Esophagus squamous epithelium (tissue), 5 donors: ENCODE measurements around the gene GYG2. TPM values are rescaled to one million over a fixed set of nuclear protein-coding genes. Genes with fewer than 3 reads are reported as not detected.
A peak's percentile ranks its signal among the peaks of the same experiment; 100 is the strongest.
"Not testable (repeated sequence)": the region's sequence is repeated elsewhere in the genome, so short reads cannot be mapped to it uniquely, and the experiment has no call there.

Experiments
- DNase-seq: peaks from one replicate; lab custom pipeline; 2025; lab: John Stamatoyannopoulos, UW
- H3K27ac ChIP-seq, 4 donors: fragments of 200-600 bp; sonication (generic); one replicate each; pipeline ENCODE4 v1.5.1; 2016 to 2019; ENCODE audit warnings: mild to moderate bottlenecking in 1 of 4
- H3K27me3 ChIP-seq, 4 donors: fragments of 200-600 bp; sonication (generic); 1 replicate in 3 of 4; 2 replicates in 1 of 4; pipeline versions ENCODE4 v1.5.1 to v1.6.0; 2017 to 2021; ENCODE audit warnings: antibody characterized with exemption in 1 of 4
- H3K36me3 ChIP-seq, 3 donors: fragments of 200-600 bp; sonication (generic); one replicate each; pipeline ENCODE4 v1.5.1; 2016 to 2019
- H3K4me1 ChIP-seq, 3 donors: fragments of 200-600 bp; sonication (generic); one replicate each; pipeline ENCODE4 v1.5.1; 2017 to 2019
- H3K4me3 ChIP-seq, 4 donors: fragments of 200-600 bp; sonication (generic); 1 replicate in 3 of 4; 2 replicates in 1 of 4; pipeline ENCODE4 v1.5.1; 2016 to 2019; ENCODE audit warnings: mild to moderate bottlenecking in 2 of 4, moderate library complexity in 1 of 4
- H3K9me3 ChIP-seq, 3 donors: fragments of 200-600 bp; sonication (generic); one replicate each; pipeline ENCODE4 v1.5.1; 2016 to 2019
- POLR2A ChIP-seq, 4 donors: fragments of 450-650 bp; IDR thresholded peaks; one replicate each; pipeline ENCODE4 v1.6.1; 2017; ENCODE audit warnings: antibody characterized with exemption in 4 of 4, mild to moderate bottlenecking in 4 of 4, moderate library complexity in 3 of 4
- WGBS, 2 donors: methylation state at CpG; one replicate each; pipeline ENCODE4 v1.1.5; 2018; 5-methylcytosine and 5-hydroxymethylcytosine counted together
- intact Hi-C: fragments of 100-400 bp; cut with DNase I; formaldehyde crosslinking; loops from one replicate; pipeline ENCODE4 v1.15.0; 2022
- total RNA-seq, 4 donors: library from RNA; depleted of rRNA; stranded (reverse); fragments of >200 nt; gene quantifications; one replicate each; pipeline ENCODE4 v1.1.0, GENCODE V29; 2016
- TF ChIP-seq, protein P1 (sequence below), 6 experiments: fragments of 450-650 bp in 4 of 6; fragments of 200-600 bp in 2 of 6; sonication (generic) in 2 of 6; IDR thresholded peaks; one replicate each; pipeline ENCODE4 v1.5.1; 2016 to 2019; ENCODE audit warnings: antibody characterized with exemption in 6 of 6, mild to moderate bottlenecking in 4 of 6, moderate library complexity in 4 of 6
- donor health status: DM: yes; HTN: yes; CAD: no.

GYG2 gene
- total RNA-seq, 4 donors from 2014 or later = 0.42 to 1.7 (median 0.95) TPM; not detected in 1

- WGBS, 2 donors = 49 to 67% methylated on average over 8 to 11 of the region's 11 CpGs
- H3K4me3 ChIP-seq = peak overlapping the region; percentile 12 to 62 (median 40)
These were observed 60.4 kb downstream of the GYG2 start for GRCh38 chrX:2889045-2889605.

DNA sequence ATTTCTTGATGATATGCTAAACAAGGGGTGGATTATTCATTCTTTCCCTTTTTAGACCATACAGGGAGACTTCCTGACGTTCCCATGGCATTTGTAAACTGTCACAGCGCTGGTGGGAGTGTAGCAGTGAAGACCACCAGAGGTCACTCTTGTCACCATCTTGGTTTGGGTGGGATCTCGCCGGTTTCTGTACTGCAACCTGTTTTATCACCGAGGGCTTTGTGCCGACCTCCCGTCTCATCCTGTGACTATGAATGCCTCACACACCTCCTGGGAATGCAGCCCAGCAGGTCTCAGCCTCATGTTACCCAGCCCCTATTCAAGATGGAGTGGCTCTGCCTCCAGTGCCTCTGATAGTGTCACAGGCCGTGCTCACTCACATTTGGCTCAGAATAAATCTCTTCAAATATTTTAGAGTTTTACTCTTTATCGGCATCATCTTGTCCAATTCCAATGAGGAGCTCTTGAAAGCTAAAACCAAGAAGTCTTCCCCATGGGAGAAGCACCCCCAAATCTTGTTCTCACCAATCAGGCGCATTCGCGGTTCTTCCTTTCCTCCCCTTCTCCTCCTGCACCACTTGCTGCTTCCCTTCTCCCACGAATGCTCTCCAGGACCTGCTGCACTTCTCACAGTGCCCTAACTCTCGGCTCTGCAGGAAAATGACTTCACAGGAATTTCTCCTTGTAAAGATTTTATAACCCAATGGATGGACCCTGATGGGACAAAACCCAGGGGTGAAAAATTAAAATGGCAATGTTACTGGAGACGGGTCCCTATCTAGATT lies 61.2 kb downstream of the GYG2 start:
- peaks cover 0 to 11% (median under 1%) of the 10 kb centered on the region in 3 donors for H3K4me1 ChIP-seq
- 23 to 52% methylated on average over 9 to 15 of the region's 15 CpGs for WGBS, 2 donors
- H3K4me3 ChIP-seq = peak overlapping the region; percentile 12 to 62 (median 40)
- H3K36me3 ChIP-seq, intact Hi-C loops, H3K27me3 ChIP-seq, H3K9me3 ChIP-seq, DNase-seq: not testable (repeated sequence)
- H3K27ac ChIP-seq = peak overlapping the region in 2 of 4 donors; percentile 6 to 17

More at GRCh38 chrX:2889045-2889605, 60.4 kb downstream of the GYG2 start:
- peak overlapping the region in 2 of 4 donors; percentile 6 to 17 for H3K27ac ChIP-seq
- H3K4me1 ChIP-seq = peaks cover 0 to 11% (median 0%) of the 10 kb centered on the region in 3 donors
- no peak for TF ChIP-seq POLR2A (IDR thresholded peaks at IDR 0.05)
- TF ChIP-seq, protein P1, sequence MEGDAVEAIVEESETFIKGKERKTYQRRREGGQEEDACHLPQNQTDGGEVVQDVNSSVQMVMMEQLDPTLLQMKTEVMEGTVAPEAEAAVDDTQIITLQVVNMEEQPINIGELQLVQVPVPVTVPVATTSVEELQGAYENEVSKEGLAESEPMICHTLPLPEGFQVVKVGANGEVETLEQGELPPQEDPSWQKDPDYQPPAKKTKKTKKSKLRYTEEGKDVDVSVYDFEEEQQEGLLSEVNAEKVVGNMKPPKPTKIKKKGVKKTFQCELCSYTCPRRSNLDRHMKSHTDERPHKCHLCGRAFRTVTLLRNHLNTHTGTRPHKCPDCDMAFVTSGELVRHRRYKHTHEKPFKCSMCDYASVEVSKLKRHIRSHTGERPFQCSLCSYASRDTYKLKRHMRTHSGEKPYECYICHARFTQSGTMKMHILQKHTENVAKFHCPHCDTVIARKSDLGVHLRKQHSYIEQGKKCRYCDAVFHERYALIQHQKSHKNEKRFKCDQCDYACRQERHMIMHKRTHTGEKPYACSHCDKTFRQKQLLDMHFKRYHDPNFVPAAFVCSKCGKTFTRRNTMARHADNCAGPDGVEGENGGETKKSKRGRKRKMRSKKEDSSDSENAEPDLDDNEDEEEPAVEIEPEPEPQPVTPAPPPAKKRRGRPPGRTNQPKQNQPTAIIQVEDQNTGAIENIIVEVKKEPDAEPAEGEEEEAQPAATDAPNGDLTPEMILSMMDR (IDR thresholded peaks at IDR 0.05) = no peak
- DNase-seq = no peak
- intact Hi-C loops = no loop called here
- H3K27me3 ChIP-seq = no peaks in the 10 kb centered on the region
- H3K36me3 ChIP-seq = no peaks in the 10 kb centered on the region
- no peaks in the 10 kb centered on the region for H3K9me3 ChIP-seq

GRCh38 chrX:2890536-2891460 lies 62.1 kb downstream of the GYG2 start:
- intact Hi-C loops, H3K9me3 ChIP-seq, H3K27me3 ChIP-seq, H3K27ac ChIP-seq, DNase-seq, H3K4me3 ChIP-seq, H3K36me3 ChIP-seq: not testable (repeated sequence)
- 57 to 72% methylated on average over 19 to 20 of the region's 22 CpGs for WGBS, 2 donors
- peaks cover 0 to 11% (median 5%) of the 10 kb centered on the region in 3 donors for H3K4me1 ChIP-seq

DNA sequence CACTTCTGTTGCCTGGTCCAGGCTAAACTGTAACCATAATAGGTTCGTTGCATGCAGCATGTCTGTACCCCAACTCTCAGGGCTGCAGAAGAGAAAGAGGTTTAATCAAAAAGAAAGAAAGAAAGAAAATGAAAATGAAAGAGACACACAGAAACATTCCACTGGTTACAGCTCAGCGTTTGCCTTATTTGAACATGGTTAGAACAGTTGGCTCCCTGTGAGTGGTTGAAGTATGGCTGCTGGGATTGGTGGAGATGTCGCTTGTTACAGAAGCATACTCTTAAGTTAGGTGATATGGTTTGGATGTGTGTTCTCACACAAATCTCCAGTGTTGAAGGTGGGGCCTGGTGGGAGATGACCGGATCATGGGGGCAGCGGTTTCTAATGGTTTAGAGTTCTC lies 64.1 kb downstream of the GYG2 start:
- H3K9me3 ChIP-seq = no peaks in the 10 kb centered on the region
- H3K27me3 ChIP-seq = no peaks in the 10 kb centered on the region
- no peak for DNase-seq
- WGBS, 2 donors = 17 to 81% methylated on average over 1 to 5 of the region's 5 CpGs
- H3K27ac ChIP-seq = no peak overlapping the region
- no peaks in the 10 kb centered on the region for H3K36me3 ChIP-seq
- peaks cover 10 to 22% (median 18%) of the 10 kb centered on the region in 3 donors for H3K4me1 ChIP-seq
- no peak overlapping the region for H3K4me3 ChIP-seq
- intact Hi-C loops = no loop called here
- no peak for TF ChIP-seq POLR2A (IDR thresholded peaks at IDR 0.05)
- TF ChIP-seq, protein P1 (IDR thresholded peaks at IDR 0.05) = no peak

DNA sequence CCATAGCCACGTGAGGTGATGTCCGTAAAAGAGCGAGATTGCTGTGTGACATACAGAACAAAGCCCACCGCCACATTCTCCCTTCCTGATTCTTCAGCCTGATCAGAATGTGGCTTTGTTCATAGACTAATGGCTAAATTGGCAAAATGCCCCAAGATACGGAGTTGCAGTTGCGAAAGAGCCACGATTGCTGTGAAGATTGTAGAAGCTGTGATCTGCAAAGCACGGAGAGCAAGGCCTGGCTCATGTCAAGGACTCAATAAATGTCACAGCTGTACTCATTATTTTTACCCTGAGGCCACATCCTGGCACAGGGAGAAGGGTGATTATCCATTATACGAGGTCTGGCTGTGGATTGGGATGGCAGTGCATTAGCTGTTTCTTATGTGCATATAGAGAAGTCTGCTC lies 66.2 kb downstream of the GYG2 start:
- Histone ChIP-seq H3K27ac (no peak overlapping the region), H3K4me1 (peaks cover 16 to 38% (median 19%) of the 10 kb centered on the region in 3 donors), H3K27me3 (no peaks in the 10 kb centered on the region), H3K4me3 (no peak overlapping the region), H3K9me3 (no peaks in the 10 kb centered on the region), H3K36me3 (no peaks in the 10 kb centered on the region)
- WGBS, 2 donors = 37 to 52% methylated on average over 4 to 9 of the region's 9 CpGs
- intact Hi-C loops = no loop called here
- DNase-seq = no peak
- TF ChIP-seq, protein P1 (IDR thresholded peaks at IDR 0.05) = no peak
- TF ChIP-seq POLR2A (IDR thresholded peaks at IDR 0.05) = no peak
